Spleen (tissue), 7 donors: ENCODE data around the gene SIK3.

Experiments used
- CTCF ChIP-seq, 11 experiments: fragments of 200-600 bp in 7 of 11; fragments of 450-650 bp in 4 of 11; sonication (generic) in 4 of 11; IDR thresholded peaks in 8 of 11; conservative IDR thresholded peaks in 3 of 11; 1 replicate in 7 of 11; 2 replicates in 4 of 11; pipeline versions ENCODE4 v1.4.0 to v1.8.0; 2016 to 2021; ENCODE audit warnings: antibody characterized with exemption in 11 of 11, inconsistent platforms in 4 of 11, mild to moderate bottlenecking in 1 of 11
- POLR2A ChIP-seq, 3 donors: fragments of 450-650 bp; IDR thresholded peaks; one replicate each; pipeline ENCODE4 v1.5.1; 2017; ENCODE audit warnings: antibody characterized with exemption in 3 of 3, mild to moderate bottlenecking in 1 of 3
- POLR2AphosphoS5 ChIP-seq, 3 donors: sonication (generic); formaldehyde crosslinking; IDR thresholded peaks; one replicate each; pipeline ENCODE4 v1.5.1; 2017; ENCODE audit warnings: antibody characterized with exemption in 3 of 3
- donor health status: DM: no; HTN: no; CAD: no; lungs with moderate emphysema.
- donor health status: DM: no; HTN: no; CAD: no.
- donor health status: DM: no; HTN: no; CAD: no.

DNA sequence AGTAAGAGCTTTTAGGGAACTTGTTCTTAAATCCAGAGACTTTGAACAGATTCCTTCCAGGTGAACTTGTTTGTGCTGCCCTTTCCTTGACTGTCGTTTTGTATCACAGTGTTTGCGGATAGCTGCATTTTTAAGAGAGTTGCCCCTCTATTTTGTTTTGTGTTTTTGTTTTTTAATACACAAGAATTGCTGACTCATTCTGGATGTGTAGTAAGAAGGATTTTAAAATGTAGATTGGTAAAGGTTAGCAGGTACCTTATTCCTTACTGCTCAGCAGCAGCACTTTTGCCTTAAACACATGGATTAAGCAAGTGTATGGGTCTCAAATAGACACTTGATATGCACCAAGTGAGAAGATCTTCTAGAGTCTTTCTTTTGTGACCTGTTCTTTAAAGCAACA, 297.6 kb downstream of the SIK3 start:
- TF ChIP-seq CTCF (IDR thresholded peaks at IDR 0.05 in 8 of 11, conservative IDR thresholded peaks at IDR 0.05 in 3 of 11): no peak
- no peak for TF ChIP-seq POLR2AphosphoS5 (IDR thresholded peaks at IDR 0.05)
- TF ChIP-seq POLR2A (IDR thresholded peaks at IDR 0.05): no peak
